ENCODE measurements around the gene PKDREJ.

DNA sequence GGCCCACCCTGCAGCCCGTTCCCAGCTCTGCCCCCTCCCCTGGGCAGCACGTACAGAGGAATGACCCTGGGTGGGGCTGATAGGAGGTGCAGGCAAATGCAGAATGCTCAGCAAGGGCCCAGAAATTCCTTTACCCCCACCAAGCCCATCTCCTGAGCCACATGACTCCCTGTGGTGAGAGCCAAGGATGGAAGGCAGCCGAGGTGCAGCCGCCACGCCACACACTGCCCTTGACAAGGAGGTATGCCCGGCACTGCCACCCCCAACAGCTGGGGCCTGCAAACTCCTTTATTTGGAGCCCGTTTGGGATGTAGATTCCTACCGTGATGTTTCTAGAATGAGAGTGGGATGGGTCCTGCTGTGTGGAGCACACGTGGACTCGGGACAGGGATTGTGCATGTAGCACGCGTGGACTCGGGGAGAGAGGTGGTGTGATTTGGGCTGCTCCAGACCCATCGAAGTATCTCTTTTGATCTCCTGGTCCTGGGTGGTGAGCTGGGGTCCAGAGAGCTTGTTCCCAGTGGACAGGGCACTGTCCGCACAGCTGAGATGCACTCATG is 46.5 kb upstream of the PKDREJ start:
- TF ChIP-seq, protein P1, sequence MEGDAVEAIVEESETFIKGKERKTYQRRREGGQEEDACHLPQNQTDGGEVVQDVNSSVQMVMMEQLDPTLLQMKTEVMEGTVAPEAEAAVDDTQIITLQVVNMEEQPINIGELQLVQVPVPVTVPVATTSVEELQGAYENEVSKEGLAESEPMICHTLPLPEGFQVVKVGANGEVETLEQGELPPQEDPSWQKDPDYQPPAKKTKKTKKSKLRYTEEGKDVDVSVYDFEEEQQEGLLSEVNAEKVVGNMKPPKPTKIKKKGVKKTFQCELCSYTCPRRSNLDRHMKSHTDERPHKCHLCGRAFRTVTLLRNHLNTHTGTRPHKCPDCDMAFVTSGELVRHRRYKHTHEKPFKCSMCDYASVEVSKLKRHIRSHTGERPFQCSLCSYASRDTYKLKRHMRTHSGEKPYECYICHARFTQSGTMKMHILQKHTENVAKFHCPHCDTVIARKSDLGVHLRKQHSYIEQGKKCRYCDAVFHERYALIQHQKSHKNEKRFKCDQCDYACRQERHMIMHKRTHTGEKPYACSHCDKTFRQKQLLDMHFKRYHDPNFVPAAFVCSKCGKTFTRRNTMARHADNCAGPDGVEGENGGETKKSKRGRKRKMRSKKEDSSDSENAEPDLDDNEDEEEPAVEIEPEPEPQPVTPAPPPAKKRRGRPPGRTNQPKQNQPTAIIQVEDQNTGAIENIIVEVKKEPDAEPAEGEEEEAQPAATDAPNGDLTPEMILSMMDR (IDR thresholded peaks at IDR 0.05): no peak
- TF ChIP-seq POLR2A (IDR thresholded peaks at IDR 0.05): no peak

All from body of pancreas (tissue), 4 donors.